Muscle layer of colon (tissue), 2 donors: ENCODE results near the gene GRAMD4.

Experiments used
- H3K27ac ChIP-seq: one replicate; pipeline ENCODE4 v1.7.0; 2013; ENCODE audit warnings: low read depth, mild to moderate bottlenecking, low read length, moderate library complexity
- H3K27me3 ChIP-seq, 2 donors: one replicate each; pipeline ENCODE4 v1.7.0; 2013; ENCODE audit warnings: low read length in 2 of 2, mild to moderate bottlenecking in 2 of 2; ENCODE audit not compliant: insufficient read depth in 2 of 2, control insufficient read depth in 1 of 2
- H3K36me3 ChIP-seq: one replicate; pipeline ENCODE4 v1.7.0; 2013; ENCODE audit warnings: mild to moderate bottlenecking, low read length; ENCODE audit not compliant: insufficient read depth
- H3K4me1 ChIP-seq: one replicate; pipeline ENCODE4 v1.7.0; 2013; ENCODE audit warnings: mild to moderate bottlenecking, low read length; ENCODE audit not compliant: insufficient read depth
- H3K4me3 ChIP-seq, 2 donors: one replicate each; pipeline ENCODE4 v1.7.0; 2013; ENCODE audit warnings: low read length in 2 of 2, low read depth in 1 of 2, mild to moderate bottlenecking in 1 of 2, moderate library complexity in 1 of 2
- H3K9ac ChIP-seq: one replicate; pipeline ENCODE4 v1.7.0; 2013; ENCODE audit warnings: low read length
- H3K9me3 ChIP-seq: one replicate; pipeline ENCODE4 v1.7.0; 2013; ENCODE audit warnings: mild to moderate bottlenecking, low read length
- donor health status: abdominal sarcoma.
- donor health status: Adenocarcinoma of cecum.

Gene GRAMD4

GRCh38 chr22:46665151-46665695, 45.0 kb downstream of the GRAMD4 start:
- no peak overlapping the region for H3K27ac ChIP-seq
- H3K9me3 ChIP-seq: no peaks in the 10 kb centered on the region
- no peaks in the 10 kb centered on the region for H3K27me3 ChIP-seq
- no peaks in the 10 kb centered on the region for H3K4me1 ChIP-seq
- no peak overlapping the region for H3K4me3 ChIP-seq
- peaks cover 9% of the 10 kb centered on the region for H3K36me3 ChIP-seq
- no peak overlapping the region for H3K9ac ChIP-seq

- Histone ChIP-seq H3K9ac (no peak overlapping the region), H3K36me3 (peaks cover 9% of the 10 kb centered on the region), H3K9me3 (no peaks in the 10 kb centered on the region), H3K27ac (no peak overlapping the region), H3K4me1 (no peaks in the 10 kb centered on the region), H3K27me3 (no peaks in the 10 kb centered on the region), H3K4me3 (no peak overlapping the region)
Measured at GRCh38 chr22:46665751-46666280, 45.6 kb downstream of the GRAMD4 start.

DNA sequence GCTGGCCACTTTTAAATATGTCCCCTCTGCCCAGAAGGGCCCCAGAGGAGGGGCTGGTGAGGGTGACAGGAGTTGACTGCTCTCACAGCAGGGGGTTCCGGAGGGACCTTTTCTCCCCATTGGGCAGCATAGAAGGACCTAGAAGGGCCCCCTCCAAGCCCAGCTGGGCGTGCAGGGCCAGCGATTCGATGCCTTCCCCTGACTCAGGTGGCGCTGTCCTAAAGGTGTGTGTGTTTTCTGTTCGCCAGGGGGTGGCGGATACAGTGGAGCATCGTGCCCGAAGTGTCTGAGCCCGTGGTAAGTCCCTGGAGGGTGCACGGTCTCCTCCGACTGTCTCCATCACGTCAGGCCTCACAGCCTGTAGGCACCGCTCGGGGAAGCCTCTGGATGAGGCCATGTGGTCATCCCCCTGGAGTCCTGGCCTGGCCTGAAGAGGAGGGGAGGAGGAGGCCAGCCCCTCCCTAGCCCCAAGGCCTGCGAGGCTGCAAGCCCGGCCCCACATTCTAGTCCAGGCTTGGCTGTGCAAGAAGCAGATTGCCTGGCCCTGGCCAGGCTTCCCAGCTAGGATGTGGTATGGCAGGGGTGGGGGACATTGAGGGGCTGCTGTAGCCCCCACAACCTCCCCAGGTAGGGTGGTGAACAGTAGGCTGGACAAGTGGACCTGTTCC, 46.5 kb downstream of the GRAMD4 start:
- Histone ChIP-seq H3K4me3 (no peak overlapping the region), H3K27ac (no peak overlapping the region), H3K36me3 (peaks cover 9% of the 10 kb centered on the region), H3K9ac (no peak overlapping the region), H3K9me3 (no peaks in the 10 kb centered on the region), H3K4me1 (no peaks in the 10 kb centered on the region), H3K27me3 (no peaks in the 10 kb centered on the region)

GRCh38 chr22:46667245-46667623, 47.0 kb downstream of the GRAMD4 start:
- H3K27me3 ChIP-seq: no peaks in the 10 kb centered on the region
- H3K9me3 ChIP-seq: no peaks in the 10 kb centered on the region
- H3K9ac ChIP-seq: no peak overlapping the region
- peaks cover 9% of the 10 kb centered on the region for H3K36me3 ChIP-seq
- H3K27ac ChIP-seq: no peak overlapping the region
- H3K4me1 ChIP-seq: no peaks in the 10 kb centered on the region
- H3K4me3 ChIP-seq: no peak overlapping the region

DNA sequence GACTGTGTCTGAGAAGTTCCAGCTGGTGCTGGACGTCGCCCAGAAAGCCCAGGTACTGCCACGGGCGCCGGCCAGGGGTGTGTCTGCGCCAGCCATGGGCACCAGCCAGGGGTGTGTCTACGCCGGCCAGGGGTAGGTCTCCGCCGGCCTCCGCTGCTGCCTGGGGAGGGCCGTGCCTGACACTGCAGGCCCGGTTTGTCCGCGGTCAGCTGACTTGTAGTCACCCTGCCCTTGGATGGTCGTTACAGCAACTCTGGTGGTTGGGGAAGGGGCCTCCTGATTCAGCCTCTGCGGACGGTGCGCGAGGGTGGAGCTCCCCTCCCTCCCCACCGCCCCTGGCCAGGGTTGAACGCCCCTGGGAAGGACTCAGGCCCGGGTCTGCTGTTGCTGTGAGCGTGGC, 47.9 kb downstream of the GRAMD4 start:
- Histone ChIP-seq H3K27me3 (no peaks in the 10 kb centered on the region), H3K36me3 (peaks cover 9% of the 10 kb centered on the region)

GRCh38 chr22:46669201-46669600, 49.0 kb downstream of the GRAMD4 start:
- Histone ChIP-seq H3K9ac (no peak overlapping the region), H3K27me3 (no peaks in the 10 kb centered on the region), H3K4me3 (no peak overlapping the region), H3K9me3 (no peaks in the 10 kb centered on the region), H3K4me1 (no peaks in the 10 kb centered on the region), H3K36me3 (peaks cover 9% of the 10 kb centered on the region), H3K27ac (no peak overlapping the region)

More for the DNA sequence above, 47.9 kb downstream of the GRAMD4 start:
- no peak overlapping the region for H3K4me3 ChIP-seq
- no peak overlapping the region for H3K27ac ChIP-seq
- H3K9ac ChIP-seq: no peak overlapping the region
- H3K9me3 ChIP-seq: no peaks in the 10 kb centered on the region
- H3K4me1 ChIP-seq: no peaks in the 10 kb centered on the region

DNA sequence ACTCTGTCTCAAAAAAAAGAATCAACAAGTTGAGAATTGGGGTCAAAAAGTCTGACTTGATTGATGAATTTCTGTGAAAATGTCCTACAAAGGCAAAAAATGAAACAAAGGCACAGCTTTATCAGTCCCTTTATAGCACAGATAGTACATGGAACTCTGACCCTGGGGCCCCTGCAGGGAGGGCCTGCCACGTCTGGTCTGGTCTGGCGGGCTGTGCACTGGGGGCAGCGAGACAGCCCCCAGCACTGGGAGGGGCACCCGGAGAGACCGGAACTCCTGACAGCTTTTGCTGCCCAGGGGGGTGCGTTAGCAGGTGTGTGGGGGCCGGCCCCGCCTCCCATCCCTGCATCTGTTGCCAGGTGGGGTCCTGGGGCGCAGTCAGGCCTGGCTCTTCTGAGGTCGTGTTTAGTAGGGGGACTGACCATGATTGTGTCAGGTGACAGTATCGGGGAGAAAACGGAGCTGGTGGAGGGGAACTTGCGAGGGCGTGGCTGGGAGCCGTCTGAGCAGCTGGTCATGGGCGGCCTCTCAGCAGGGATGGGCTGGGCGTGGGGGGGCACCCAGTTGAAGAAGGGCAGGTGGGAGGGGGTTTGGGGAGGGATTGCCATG, 51.7 kb downstream of the GRAMD4 start:
- no peak overlapping the region for H3K4me3 ChIP-seq
- H3K9me3 ChIP-seq: no peaks in the 10 kb centered on the region
- H3K4me1 ChIP-seq: no peaks in the 10 kb centered on the region
- no peaks in the 10 kb centered on the region for H3K36me3 ChIP-seq
- H3K9ac ChIP-seq: no peak overlapping the region
- no peak overlapping the region for H3K27ac ChIP-seq
- H3K27me3 ChIP-seq: no peaks in the 10 kb centered on the region

DNA sequence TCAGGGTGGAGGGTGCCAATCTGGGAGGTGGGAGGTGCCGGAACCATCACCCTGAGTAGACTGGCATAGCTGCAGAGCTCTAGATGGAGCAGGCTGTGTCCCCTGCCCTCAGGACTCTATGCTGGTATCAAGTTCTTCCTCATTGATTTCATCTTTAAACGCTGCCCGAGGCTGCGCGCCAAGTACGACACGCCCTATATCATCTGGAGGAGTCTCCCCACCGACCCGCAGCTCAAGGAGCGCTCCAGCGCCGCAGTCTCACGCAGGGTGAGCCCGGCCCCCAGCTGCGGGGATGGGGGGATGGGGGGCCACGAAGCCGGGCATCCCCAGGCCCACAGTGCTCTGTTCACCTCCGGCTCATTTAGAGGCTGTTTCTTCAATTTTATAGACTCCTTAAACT, 52.5 kb downstream of the GRAMD4 start:
- no peaks in the 10 kb centered on the region for H3K36me3 ChIP-seq
- no peak overlapping the region for H3K9ac ChIP-seq
- H3K27ac ChIP-seq: no peak overlapping the region
- no peaks in the 10 kb centered on the region for H3K9me3 ChIP-seq
- H3K4me3 ChIP-seq: no peak overlapping the region
- H3K4me1 ChIP-seq: no peaks in the 10 kb centered on the region
- no peaks in the 10 kb centered on the region for H3K27me3 ChIP-seq

- Histone ChIP-seq H3K4me1 (no peaks in the 10 kb centered on the region), H3K27ac (no peak overlapping the region), H3K9me3 (no peaks in the 10 kb centered on the region), H3K36me3 (no peaks in the 10 kb centered on the region), H3K9ac (no peak overlapping the region), H3K4me3 (no peak overlapping the region), H3K27me3 (no peaks in the 10 kb centered on the region)
Measured at GRCh38 chr22:46673205-46673604, 53.0 kb downstream of the GRAMD4 start.

DNA sequence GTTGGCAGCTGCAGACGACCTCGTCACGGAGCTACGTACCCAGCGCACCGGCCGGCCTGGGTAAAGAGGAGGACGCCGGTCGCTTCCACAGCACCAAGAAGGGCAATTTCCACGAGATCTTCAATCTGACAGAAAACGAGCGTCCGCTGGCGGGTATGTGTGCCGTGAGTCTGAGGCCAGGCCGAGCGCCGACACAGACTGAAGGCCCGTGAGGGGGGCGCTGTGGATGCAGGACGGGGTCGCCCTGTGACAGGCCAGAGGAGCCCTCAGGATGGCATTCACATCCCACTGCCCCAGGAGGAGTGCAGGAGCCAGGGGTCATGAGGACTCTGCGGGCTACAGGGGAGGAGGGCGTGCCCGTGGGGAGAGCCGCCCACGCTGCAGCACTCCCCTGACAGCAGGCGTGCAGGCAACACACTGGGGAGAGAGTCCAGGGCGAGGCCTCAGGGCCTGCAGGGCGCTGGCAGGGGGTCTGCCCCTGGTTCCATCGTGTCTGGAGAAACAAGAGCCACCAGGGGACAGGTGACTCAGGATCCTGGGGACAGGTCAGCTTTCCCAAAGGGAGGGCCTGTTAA, 53.6 kb downstream of the GRAMD4 start:
- no peaks in the 10 kb centered on the region for H3K9me3 ChIP-seq
- no peak overlapping the region for H3K4me3 ChIP-seq
- H3K36me3 ChIP-seq: no peaks in the 10 kb centered on the region
- H3K27me3 ChIP-seq: no peaks in the 10 kb centered on the region
- H3K9ac ChIP-seq: no peak overlapping the region
- no peaks in the 10 kb centered on the region for H3K4me1 ChIP-seq
- no peak overlapping the region for H3K27ac ChIP-seq

DNA sequence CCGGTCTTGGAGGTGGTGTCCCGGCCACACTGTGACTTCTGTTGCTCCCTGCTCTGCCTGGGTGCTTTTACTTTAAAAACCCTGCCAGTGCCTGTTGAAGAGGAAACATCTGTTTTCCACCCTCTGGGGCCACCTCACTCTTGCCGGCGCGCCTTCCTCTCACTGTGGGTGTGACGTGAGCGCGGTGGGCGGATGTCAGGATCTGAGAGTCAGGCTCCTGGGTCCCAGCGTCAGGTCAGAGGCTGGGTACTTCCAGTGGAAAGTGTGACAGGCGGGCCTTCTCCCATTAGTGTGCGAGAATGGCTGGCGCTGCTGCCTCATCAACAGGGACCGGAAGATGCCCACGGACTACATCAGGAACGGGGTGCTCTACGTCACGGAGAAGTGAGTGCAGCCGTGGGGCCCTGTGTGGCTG, 54.2 kb downstream of the GRAMD4 start:
- H3K36me3 ChIP-seq: no peaks in the 10 kb centered on the region
- H3K4me3 ChIP-seq: no peak overlapping the region
- H3K27ac ChIP-seq: no peak overlapping the region

More for the DNA sequence above, 54.2 kb downstream of the GRAMD4 start:
- Histone ChIP-seq H3K4me1 (no peaks in the 10 kb centered on the region), H3K9ac (no peak overlapping the region), H3K9me3 (no peaks in the 10 kb centered on the region), H3K27me3 (no peaks in the 10 kb centered on the region)
